Liver (tissue), 9 donors: ENCODE data around the gene ZNF227. TPM values are rescaled to one million over a fixed set of nuclear protein-coding genes. Genes with fewer than 3 reads are reported as not detected.
"Not testable (repeated sequence)": the region's sequence is repeated elsewhere in the genome, so short reads cannot be mapped to it uniquely, and the experiment has no call there.

Source experiments
- DNase-seq: peaks from one replicate; pipeline ENCODE4 v3.0.0-alpha.2; 2017; ENCODE audit warnings: low spot score
- H3K27ac ChIP-seq, 2 donors: one replicate each; pipeline ENCODE4 v1.7.0; 2013; ENCODE audit warnings: inconsistent platforms in 2 of 2, low read length in 2 of 2, control low read depth in 1 of 2, low read depth in 1 of 2, mild to moderate bottlenecking in 1 of 2
- H3K27me3 ChIP-seq, 4 donors: one replicate each; pipeline versions ENCODE4 v1.6.1 to v1.7.0; 2013; ENCODE audit warnings: low read length in 3 of 4, inconsistent platforms in 1 of 4, mild to moderate bottlenecking in 1 of 4, moderate library complexity in 1 of 4; ENCODE audit not compliant: control insufficient read depth in 4 of 4, insufficient read depth in 4 of 4
- H3K36me3 ChIP-seq, 4 donors: one replicate each; pipeline versions ENCODE4 v1.6.1 to v1.7.0; 2013; ENCODE audit warnings: low read length in 3 of 4, mild to moderate bottlenecking in 3 of 4, low read depth in 1 of 4, moderate library complexity in 1 of 4; ENCODE audit not compliant: control insufficient read depth in 4 of 4, insufficient read depth in 3 of 4
- H3K4me1 ChIP-seq, 4 donors: one replicate each; pipeline versions ENCODE4 v1.6.1 to v1.7.0; 2013; ENCODE audit warnings: low read length in 3 of 4, mild to moderate bottlenecking in 3 of 4, moderate library complexity in 1 of 4; ENCODE audit not compliant: control insufficient read depth in 4 of 4, insufficient read depth in 4 of 4
- H3K4me3 ChIP-seq, 3 donors: one replicate each; pipeline versions ENCODE4 v1.6.1 to v1.7.0; 2013; ENCODE audit warnings: low read length in 3 of 3, control low read depth in 1 of 3, low read depth in 1 of 3, mild to moderate bottlenecking in 1 of 3
- H3K9ac ChIP-seq, 2 donors: one replicate each; pipeline ENCODE4 v1.7.0; 2013; ENCODE audit warnings: low read length in 2 of 2, mild to moderate bottlenecking in 2 of 2, moderate library complexity in 2 of 2, control low read depth in 1 of 2, low read depth in 1 of 2
- H3K9me3 ChIP-seq, 4 donors: one replicate each; pipeline versions ENCODE4 v1.6.1 to v1.7.0; 2013; ENCODE audit warnings: low read length in 3 of 4; ENCODE audit not compliant: control insufficient read depth in 4 of 4
- EGR1 ChIP-seq, 2 donors: IDR thresholded peaks; 2 replicates each; pipeline ENCODE4 v1.6.1; 2016 to 2018; ENCODE audit warnings: antibody characterized with exemption in 2 of 2, low read depth in 2 of 2
- FOXA1 ChIP-seq: IDR thresholded peaks from 2 replicates; pipeline ENCODE4 v1.6.1; 2016; ENCODE audit warnings: antibody characterized with exemption
- FOXA2 ChIP-seq: IDR thresholded peaks from 2 replicates; pipeline ENCODE4 v1.6.1; 2016; ENCODE audit warnings: antibody characterized with exemption
- GABPA ChIP-seq, 2 donors: IDR thresholded peaks in 1 of 2; conservative IDR thresholded peaks in 1 of 2; 2 replicates each; pipeline ENCODE4 v1.6.1; 2016; ENCODE audit warnings: antibody characterized with exemption in 2 of 2, mild to moderate bottlenecking in 1 of 2, moderate library complexity in 1 of 2
- HNF4A ChIP-seq, 2 donors: conservative IDR thresholded peaks; 2 replicates each; pipeline ENCODE4 v1.6.1; 2016; ENCODE audit warnings: antibody characterized with exemption in 2 of 2, mild to moderate bottlenecking in 2 of 2
- HNF4G ChIP-seq: IDR thresholded peaks from 2 replicates; pipeline ENCODE4 v1.6.1; 2016; ENCODE audit warnings: antibody characterized with exemption
- JUND ChIP-seq, 2 donors: IDR thresholded peaks; 2 replicates each; pipeline ENCODE4 v1.6.1; 2016; ENCODE audit warnings: antibody characterized with exemption in 2 of 2
- RXRA ChIP-seq, 2 donors: IDR thresholded peaks; 2 replicates each; pipeline ENCODE4 v1.6.1; 2017 to 2018; ENCODE audit warnings: antibody characterized with exemption in 2 of 2, mild to moderate bottlenecking in 1 of 2
- TAF1 ChIP-seq: conservative IDR thresholded peaks from 2 replicates; pipeline ENCODE4 v1.6.1; 2016; ENCODE audit warnings: antibody characterized with exemption, mild to moderate bottlenecking
- WGBS: extraction: QIAGEN DNeasy Blood & Tissue Kit; methylation state at CpG from one replicate; pipeline ENCODE4 v1.1.7; 2013; 5-methylcytosine and 5-hydroxymethylcytosine counted together
- polyA plus RNA-seq, 2 donors: library from polyadenylated mRNA; stranded (reverse) in 1 of 2; unstranded in 1 of 2; fragments of 200-250 nt in 1 of 2; fragments of >200 nt in 1 of 2; fragmentation: Nextera tagmentation in 1 of 2; extraction: Ambion mirVana in 1 of 2; gene quantifications; one replicate each; pipeline versions ENCODE4 v1.2.1 to v1.2.3, GENCODE V29; 2013 to 2015
- total RNA-seq, 2 donors: library from RNA; depleted of rRNA; stranded (reverse); fragments of >200 nt; gene quantifications; one replicate each; pipeline ENCODE4 v1.2.3, GENCODE V29; 2014
- TF ChIP-seq, protein P1 (sequence below): fragments of 150-350 bp; IDR thresholded peaks from 2 replicates; pipeline ENCODE4 v1.5.1; 2017; ENCODE audit warnings: improper control_type of control experiment, low read depth, low read length; ENCODE audit not compliant: missing input control
- TF ChIP-seq, protein P2 (sequence below): IDR thresholded peaks from 2 replicates; pipeline ENCODE4 v1.6.1; 2016; ENCODE audit warnings: antibody characterized with exemption
- TF ChIP-seq, protein P3 (sequence below): IDR thresholded peaks from 2 replicates; pipeline ENCODE4 v1.6.1; 2016; ENCODE audit warnings: antibody characterized with exemption
- TF ChIP-seq, protein P4 (sequence below): IDR thresholded peaks from 2 replicates; pipeline ENCODE4 v1.6.1; 2016; ENCODE audit warnings: antibody characterized with exemption
- TF ChIP-seq, protein P5 (sequence below): IDR thresholded peaks from 2 replicates; pipeline ENCODE4 v1.6.1; 2016; ENCODE audit warnings: antibody characterized with exemption, mild to moderate bottlenecking
- donor health status: healthy.
- donor health status: healthy.
- donor health status: healthy.
- donor health status: healthy.
- donor health status: healthy.

ZNF227 gene
- total and polyA plus RNA-seq, 4 donors: 3.3 to 10.9 (median 6.1) TPM

DNA sequence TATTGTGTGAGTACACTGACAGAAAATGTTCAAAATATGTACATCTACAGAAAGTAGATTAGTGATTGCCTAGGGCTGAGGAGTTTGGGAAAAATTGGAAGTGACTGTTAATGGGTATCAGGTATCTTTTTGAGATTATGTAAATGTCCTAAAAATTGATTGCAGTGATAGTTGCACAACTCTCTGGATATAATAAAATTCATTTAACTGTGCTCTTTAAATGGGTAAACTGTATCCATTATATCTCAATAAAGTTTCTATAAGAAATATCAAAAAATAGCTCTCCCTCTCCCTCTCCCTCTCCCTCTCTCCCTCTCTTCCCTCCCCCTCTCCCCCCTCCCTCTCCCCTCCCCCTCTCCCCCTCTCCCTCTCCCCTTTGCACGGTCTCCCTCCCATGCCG lies 9.4 kb upstream of the ZNF227 start:
- H3K9ac ChIP-seq: no peak overlapping the region
- H3K36me3 ChIP-seq: peaks cover 0 to 5% (median 0%) of the 10 kb centered on the region in 4 donors
- H3K27ac ChIP-seq: no peak overlapping the region
- H3K9me3 ChIP-seq: peaks cover 5 to 36% (median 14%) of the 10 kb centered on the region in 4 donors
- no CpG with 5 or more reads among the region's 2 CpGs for WGBS
- TF ChIP-seq, protein P1, sequence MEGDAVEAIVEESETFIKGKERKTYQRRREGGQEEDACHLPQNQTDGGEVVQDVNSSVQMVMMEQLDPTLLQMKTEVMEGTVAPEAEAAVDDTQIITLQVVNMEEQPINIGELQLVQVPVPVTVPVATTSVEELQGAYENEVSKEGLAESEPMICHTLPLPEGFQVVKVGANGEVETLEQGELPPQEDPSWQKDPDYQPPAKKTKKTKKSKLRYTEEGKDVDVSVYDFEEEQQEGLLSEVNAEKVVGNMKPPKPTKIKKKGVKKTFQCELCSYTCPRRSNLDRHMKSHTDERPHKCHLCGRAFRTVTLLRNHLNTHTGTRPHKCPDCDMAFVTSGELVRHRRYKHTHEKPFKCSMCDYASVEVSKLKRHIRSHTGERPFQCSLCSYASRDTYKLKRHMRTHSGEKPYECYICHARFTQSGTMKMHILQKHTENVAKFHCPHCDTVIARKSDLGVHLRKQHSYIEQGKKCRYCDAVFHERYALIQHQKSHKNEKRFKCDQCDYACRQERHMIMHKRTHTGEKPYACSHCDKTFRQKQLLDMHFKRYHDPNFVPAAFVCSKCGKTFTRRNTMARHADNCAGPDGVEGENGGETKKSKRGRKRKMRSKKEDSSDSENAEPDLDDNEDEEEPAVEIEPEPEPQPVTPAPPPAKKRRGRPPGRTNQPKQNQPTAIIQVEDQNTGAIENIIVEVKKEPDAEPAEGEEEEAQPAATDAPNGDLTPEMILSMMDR: no peak
- TF ChIP-seq, protein P2, sequence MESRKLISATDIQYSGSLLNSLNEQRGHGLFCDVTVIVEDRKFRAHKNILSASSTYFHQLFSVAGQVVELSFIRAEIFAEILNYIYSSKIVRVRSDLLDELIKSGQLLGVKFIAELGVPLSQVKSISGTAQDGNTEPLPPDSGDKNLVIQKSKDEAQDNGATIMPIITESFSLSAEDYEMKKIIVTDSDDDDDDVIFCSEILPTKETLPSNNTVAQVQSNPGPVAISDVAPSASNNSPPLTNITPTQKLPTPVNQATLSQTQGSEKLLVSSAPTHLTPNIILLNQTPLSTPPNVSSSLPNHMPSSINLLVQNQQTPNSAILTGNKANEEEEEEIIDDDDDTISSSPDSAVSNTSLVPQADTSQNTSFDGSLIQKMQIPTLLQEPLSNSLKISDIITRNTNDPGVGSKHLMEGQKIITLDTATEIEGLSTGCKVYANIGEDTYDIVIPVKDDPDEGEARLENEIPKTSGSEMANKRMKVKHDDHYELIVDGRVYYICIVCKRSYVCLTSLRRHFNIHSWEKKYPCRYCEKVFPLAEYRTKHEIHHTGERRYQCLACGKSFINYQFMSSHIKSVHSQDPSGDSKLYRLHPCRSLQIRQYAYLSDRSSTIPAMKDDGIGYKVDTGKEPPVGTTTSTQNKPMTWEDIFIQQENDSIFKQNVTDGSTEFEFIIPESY: no peak
- no peak for TF ChIP-seq HNF4G
- no peak for TF ChIP-seq HNF4A (conservative IDR thresholded peaks at IDR 0.05)
- TF ChIP-seq, protein P3, sequence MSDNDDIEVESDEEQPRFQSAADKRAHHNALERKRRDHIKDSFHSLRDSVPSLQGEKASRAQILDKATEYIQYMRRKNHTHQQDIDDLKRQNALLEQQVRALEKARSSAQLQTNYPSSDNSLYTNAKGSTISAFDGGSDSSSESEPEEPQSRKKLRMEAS: no peak
- TF ChIP-seq JUND (IDR thresholded peaks at IDR 0.05): no peak
- no peak for TF ChIP-seq TAF1
- TF ChIP-seq, protein P4, sequence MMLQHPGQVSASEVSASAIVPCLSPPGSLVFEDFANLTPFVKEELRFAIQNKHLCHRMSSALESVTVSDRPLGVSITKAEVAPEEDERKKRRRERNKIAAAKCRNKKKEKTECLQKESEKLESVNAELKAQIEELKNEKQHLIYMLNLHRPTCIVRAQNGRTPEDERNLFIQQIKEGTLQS: no peak
- TF ChIP-seq, protein P5, sequence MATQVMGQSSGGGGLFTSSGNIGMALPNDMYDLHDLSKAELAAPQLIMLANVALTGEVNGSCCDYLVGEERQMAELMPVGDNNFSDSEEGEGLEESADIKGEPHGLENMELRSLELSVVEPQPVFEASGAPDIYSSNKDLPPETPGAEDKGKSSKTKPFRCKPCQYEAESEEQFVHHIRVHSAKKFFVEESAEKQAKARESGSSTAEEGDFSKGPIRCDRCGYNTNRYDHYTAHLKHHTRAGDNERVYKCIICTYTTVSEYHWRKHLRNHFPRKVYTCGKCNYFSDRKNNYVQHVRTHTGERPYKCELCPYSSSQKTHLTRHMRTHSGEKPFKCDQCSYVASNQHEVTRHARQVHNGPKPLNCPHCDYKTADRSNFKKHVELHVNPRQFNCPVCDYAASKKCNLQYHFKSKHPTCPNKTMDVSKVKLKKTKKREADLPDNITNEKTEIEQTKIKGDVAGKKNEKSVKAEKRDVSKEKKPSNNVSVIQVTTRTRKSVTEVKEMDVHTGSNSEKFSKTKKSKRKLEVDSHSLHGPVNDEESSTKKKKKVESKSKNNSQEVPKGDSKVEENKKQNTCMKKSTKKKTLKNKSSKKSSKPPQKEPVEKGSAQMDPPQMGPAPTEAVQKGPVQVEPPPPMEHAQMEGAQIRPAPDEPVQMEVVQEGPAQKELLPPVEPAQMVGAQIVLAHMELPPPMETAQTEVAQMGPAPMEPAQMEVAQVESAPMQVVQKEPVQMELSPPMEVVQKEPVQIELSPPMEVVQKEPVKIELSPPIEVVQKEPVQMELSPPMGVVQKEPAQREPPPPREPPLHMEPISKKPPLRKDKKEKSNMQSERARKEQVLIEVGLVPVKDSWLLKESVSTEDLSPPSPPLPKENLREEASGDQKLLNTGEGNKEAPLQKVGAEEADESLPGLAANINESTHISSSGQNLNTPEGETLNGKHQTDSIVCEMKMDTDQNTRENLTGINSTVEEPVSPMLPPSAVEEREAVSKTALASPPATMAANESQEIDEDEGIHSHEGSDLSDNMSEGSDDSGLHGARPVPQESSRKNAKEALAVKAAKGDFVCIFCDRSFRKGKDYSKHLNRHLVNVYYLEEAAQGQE: no peak
- TF ChIP-seq EGR1 (IDR thresholded peaks at IDR 0.05; ENCODE audit: low read depth in 2 of 2): no peak
- TF ChIP-seq FOXA1: no peak
- no peak for TF ChIP-seq FOXA2
- TF ChIP-seq RXRA (IDR thresholded peaks at IDR 0.05): no peak
- no peak for TF ChIP-seq GABPA (IDR thresholded peaks at IDR 0.05 in 1 of 2, conservative IDR thresholded peaks at IDR 0.05 in 1 of 2)
- no peak for DNase-seq
- H3K4me3 ChIP-seq: no peak overlapping the region
- H3K4me1 ChIP-seq: peaks cover 0 to 8% (median 2%) of the 10 kb centered on the region in 4 donors
- peaks cover 0 to 3% (median 0%) of the 10 kb centered on the region in 4 donors for H3K27me3 ChIP-seq

DNA sequence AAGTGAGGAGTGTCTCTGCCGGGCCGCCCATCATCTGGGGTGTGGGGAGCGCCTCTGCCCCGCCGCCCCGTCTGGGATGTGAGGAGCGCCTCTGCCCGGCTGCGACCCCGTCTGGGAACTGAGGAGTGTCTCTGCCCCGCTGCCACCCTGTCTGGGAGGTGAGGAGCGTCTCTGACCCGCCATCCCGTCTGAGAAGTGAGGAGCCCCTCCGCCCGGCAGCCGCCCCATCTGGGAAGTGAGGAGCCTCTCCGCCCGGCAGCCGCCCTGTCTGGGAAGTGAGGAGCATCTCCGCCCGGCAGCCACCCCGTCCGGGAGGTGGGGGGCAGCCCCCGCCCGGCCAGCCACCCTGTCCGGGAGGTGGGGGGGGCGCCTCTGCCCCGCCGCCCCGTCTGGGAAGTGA lies 8.5 kb upstream of the ZNF227 start:
- not testable (repeated sequence) for H3K27ac ChIP-seq, H3K4me3 ChIP-seq, DNase-seq, H3K27me3 ChIP-seq, H3K9ac ChIP-seq, H3K36me3 ChIP-seq, H3K4me1 ChIP-seq
- H3K9me3 ChIP-seq: peaks cover 5 to 31% (median 12%) of the 10 kb centered on the region in 4 donors
- 93% methylated on average over 31 of the region's 31 CpGs for WGBS
